Loucy (cell line): Measurements from ENCODE around the gene VWF.

Experiments
- EZH2phosphoT487 ChIP-seq: fragments of 200-600 bp; IDR thresholded peaks from 2 replicates; pipeline ENCODE4 v1.6.1; 2018; ENCODE audit warnings: antibody characterized with exemption, mild to moderate bottlenecking, moderate library complexity, borderline replicate concordance
- TF ChIP-seq, protein P1 (sequence below): fragments of 200-600 bp; sonication (generic); conservative IDR thresholded peaks from 2 replicates; pipeline ENCODE4 v1.5.1; 2014; ENCODE audit warnings: mild to moderate bottlenecking, antibody characterized with exemption, low read length

DNA sequence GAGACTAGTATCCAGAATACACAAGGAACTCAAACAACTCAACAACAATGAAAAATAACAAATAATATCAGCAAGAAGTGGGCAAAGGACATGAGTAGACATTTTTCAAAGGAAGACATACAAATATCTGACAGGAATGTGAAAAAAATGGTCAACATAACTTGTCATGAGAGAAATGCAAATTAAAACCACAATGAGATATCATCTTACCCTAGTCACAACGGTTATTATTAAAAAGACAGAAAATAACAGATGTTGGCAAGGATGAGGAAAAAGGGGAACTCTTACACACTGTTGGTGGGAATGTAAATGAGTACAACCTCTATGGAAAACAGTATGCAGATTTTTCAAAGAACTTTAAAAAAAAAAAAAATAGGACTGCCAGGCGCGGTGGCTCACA lies 20.4 kb downstream of the VWF start:
- TF ChIP-seq, protein P1, sequence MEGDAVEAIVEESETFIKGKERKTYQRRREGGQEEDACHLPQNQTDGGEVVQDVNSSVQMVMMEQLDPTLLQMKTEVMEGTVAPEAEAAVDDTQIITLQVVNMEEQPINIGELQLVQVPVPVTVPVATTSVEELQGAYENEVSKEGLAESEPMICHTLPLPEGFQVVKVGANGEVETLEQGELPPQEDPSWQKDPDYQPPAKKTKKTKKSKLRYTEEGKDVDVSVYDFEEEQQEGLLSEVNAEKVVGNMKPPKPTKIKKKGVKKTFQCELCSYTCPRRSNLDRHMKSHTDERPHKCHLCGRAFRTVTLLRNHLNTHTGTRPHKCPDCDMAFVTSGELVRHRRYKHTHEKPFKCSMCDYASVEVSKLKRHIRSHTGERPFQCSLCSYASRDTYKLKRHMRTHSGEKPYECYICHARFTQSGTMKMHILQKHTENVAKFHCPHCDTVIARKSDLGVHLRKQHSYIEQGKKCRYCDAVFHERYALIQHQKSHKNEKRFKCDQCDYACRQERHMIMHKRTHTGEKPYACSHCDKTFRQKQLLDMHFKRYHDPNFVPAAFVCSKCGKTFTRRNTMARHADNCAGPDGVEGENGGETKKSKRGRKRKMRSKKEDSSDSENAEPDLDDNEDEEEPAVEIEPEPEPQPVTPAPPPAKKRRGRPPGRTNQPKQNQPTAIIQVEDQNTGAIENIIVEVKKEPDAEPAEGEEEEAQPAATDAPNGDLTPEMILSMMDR, result no peak
- TF ChIP-seq EZH2phosphoT487, result no peak
